AG08395 (cell line): ENCODE results near the gene CCDC157.

ENCODE experiments used
- DNase-seq: peaks from one replicate; pipeline ENCODE4 v3.0.0; 2012; ENCODE audit warnings: mixed read lengths, low spot score

The CCDC157 gene

GRCh38 chr22:30356449-30357235, at the start of gene CCDC157, which contains the start of gene SF3A1:
Gene CCDC157 (plus strand): TSS chr22:30357007. CDS start chr22:30366001, 8,994 bp downstream.
Gene SF3A1 (minus strand): TSS chr22:30356894. CDS start chr22:30356792, 102 bp downstream.
- peak; percentile 94 for DNase-seq

- no peak for DNase-seq
Measured at GRCh38 chr22:30307041-30307574, 49.7 kb upstream of the CCDC157 start.

GRCh38 chr22:30308093-30308492, 48.7 kb upstream of the CCDC157 start:
- DNase-seq = no peak

- no peak for DNase-seq
Measured at GRCh38 chr22:30308518-30309230, 48.1 kb upstream of the CCDC157 start.

GRCh38 chr22:30309951-30310741, 46.7 kb upstream of the CCDC157 start:
- DNase-seq = peak; percentile 52

GRCh38 chr22:30310881-30311771, 45.7 kb upstream of the CCDC157 start:
- peak; percentile 88 for DNase-seq

- peak; percentile 74 for DNase-seq
Measured at GRCh38 chr22:30312053-30312452, 44.8 kb upstream of the CCDC157 start.

GRCh38 chr22:30313527-30314363, 43.1 kb upstream of the CCDC157 start:
- no peak for DNase-seq

- DNase-seq = no peak
Measured at GRCh38 chr22:30314915-30315314, 41.9 kb upstream of the CCDC157 start.

GRCh38 chr22:30315962-30316576, 40.7 kb upstream of the CCDC157 start:
- DNase-seq = no peak

GRCh38 chr22:30317778-30318177, 39.0 kb upstream of the CCDC157 start:
- no peak for DNase-seq

- no peak for DNase-seq
Measured at GRCh38 chr22:30318799-30319419, 37.9 kb upstream of the CCDC157 start.

- no peak for DNase-seq
Measured at GRCh38 chr22:30320021-30320556, 36.7 kb upstream of the CCDC157 start.

- DNase-seq = no peak
Measured at GRCh38 chr22:30321461-30321860, 35.3 kb upstream of the CCDC157 start.

- no peak for DNase-seq
Measured at GRCh38 chr22:30323246-30323645, 33.6 kb upstream of the CCDC157 start.

- DNase-seq = peak; percentile 83
Measured at GRCh38 chr22:30324014-30324730, 32.6 kb upstream of the CCDC157 start.

GRCh38 chr22:30325065-30325720, 31.6 kb upstream of the CCDC157 start:
- DNase-seq = peak; percentile 92
